HepG2 (cell line): ENCODE results near the gene NUDT13. TPM values are rescaled to one million over a fixed set of nuclear protein-coding genes. Genes with fewer than 3 reads are reported as not detected.

ENCODE experiments used
- AGO2 ChIP-seq: fragments of 200-400 bp; formaldehyde crosslinking; optimal IDR thresholded peaks from 2 replicates; pipeline ENCODE3; 2017; ENCODE audit warnings: mild to moderate bottlenecking, low read depth, low read length, moderate library complexity
- CAMTA2 ChIP-seq: sonication (generic); formaldehyde crosslinking; IDR thresholded peaks from 2 replicates; pipeline ENCODE4 v1.4.0; 2020; ENCODE audit warnings: mild to moderate bottlenecking, missing genetic modification reagents, borderline replicate concordance
- FOXA1 ChIP-seq, 2 experiments: fragments of 450-650 bp in 1 of 2; sonication (generic) in 1 of 2; formaldehyde crosslinking in 1 of 2; IDR thresholded peaks; 2 replicates each; pipeline versions ENCODE4 v1.4.0 to v1.6.1; 2016 to 2020; ENCODE audit warnings: missing genetic modification reagents in 1 of 2
- MBD4 ChIP-seq: IDR thresholded peaks from 2 replicates; pipeline ENCODE4 v1.6.1; 2012; ENCODE audit warnings: low read length, inconsistent platforms, borderline replicate concordance
- MXD4 ChIP-seq: IDR thresholded peaks from 2 replicates; pipeline ENCODE4 v1.6.1; 2016; ENCODE audit warnings: mild to moderate bottlenecking, missing biosample characterization, missing genetic modification reagents
- MYPOP ChIP-seq: sonication (generic); formaldehyde crosslinking; IDR thresholded peaks from 2 replicates; pipeline ENCODE4 v1.8.1; 2023; ENCODE audit warnings: mild to moderate bottlenecking, moderate library complexity, missing genetic modification reagents
- PRPF4 ChIP-seq: fragments of 200-400 bp; formaldehyde crosslinking; IDR thresholded peaks from 2 replicates; pipeline ENCODE4 v1.6.1; 2016; ENCODE audit warnings: low read length, low read depth; ENCODE audit not compliant: poor library complexity, severe bottlenecking
- RELA ChIP-seq: sonication (generic); formaldehyde crosslinking; IDR thresholded peaks from 2 replicates; pipeline ENCODE4 v1.4.0; 2020; ENCODE audit warnings: missing genetic modification reagents
- RFX3 ChIP-seq: IDR thresholded peaks from 2 replicates; pipeline ENCODE4 v1.6.1; 2016; ENCODE audit warnings: missing biosample characterization, missing genetic modification reagents
- SNAI1 ChIP-seq: sonication (generic); formaldehyde crosslinking; IDR thresholded peaks from 2 replicates; pipeline ENCODE4 v1.5.0; 2020; ENCODE audit warnings: mild to moderate bottlenecking, missing genetic modification reagents, borderline replicate concordance
- SRY ChIP-seq: sonication (generic); formaldehyde crosslinking; IDR thresholded peaks from 2 replicates; pipeline ENCODE4 v1.8.0; 2022; ENCODE audit warnings: mild to moderate bottlenecking, missing genetic modification reagents
- TIGD3 ChIP-seq: sonication (generic); formaldehyde crosslinking; IDR thresholded peaks from 2 replicates; pipeline ENCODE4 v1.5.1; 2020; ENCODE audit warnings: mild to moderate bottlenecking, missing genetic modification reagents, borderline replicate concordance
- ZFP62 ChIP-seq: sonication (generic); formaldehyde crosslinking; IDR thresholded peaks from 2 replicates; pipeline ENCODE4 v1.4.0; 2020; ENCODE audit warnings: missing genetic modification reagents
- ZNF235 ChIP-seq: sonication (generic); formaldehyde crosslinking; IDR thresholded peaks from 2 replicates; pipeline ENCODE4 v1.8.1; 2023; ENCODE audit warnings: mild to moderate bottlenecking, missing genetic modification reagents, borderline replicate concordance
- ZNF569 ChIP-seq: sonication (generic); formaldehyde crosslinking; IDR thresholded peaks from 2 replicates; pipeline ENCODE4 v1.5.0; 2020; ENCODE audit warnings: mild to moderate bottlenecking, missing genetic modification reagents, moderate library complexity, borderline replicate concordance
- ZNF574 ChIP-seq: sonication (generic); formaldehyde crosslinking; IDR thresholded peaks from 2 replicates; pipeline ENCODE4 v1.4.0; 2020; ENCODE audit warnings: missing genetic modification reagents
- ZNF589 ChIP-seq: sonication (generic); formaldehyde crosslinking; conservative IDR thresholded peaks from 2 replicates; pipeline ENCODE4 v1.8.0; 2022; ENCODE audit warnings: mild to moderate bottlenecking, moderate library complexity, missing genetic modification reagents
- ZNF670 ChIP-seq: sonication (generic); formaldehyde crosslinking; IDR thresholded peaks from 2 replicates; pipeline ENCODE4 v1.8.0; 2022; ENCODE audit warnings: mild to moderate bottlenecking, missing genetic modification reagents, borderline replicate concordance
- ZNF672 ChIP-seq: sonication (generic); formaldehyde crosslinking; IDR thresholded peaks from 2 replicates; pipeline ENCODE4 v1.8.1; 2022; ENCODE audit warnings: missing genetic modification reagents
- ZNF781 ChIP-seq: sonication (generic); formaldehyde crosslinking; IDR thresholded peaks from 2 replicates; pipeline ENCODE4 v1.5.1; 2020; ENCODE audit warnings: borderline replicate concordance, mild to moderate bottlenecking, missing genetic modification reagents; ENCODE audit errors: not compliant biosample characterization
- ZNF816 ChIP-seq: sonication (generic); formaldehyde crosslinking; IDR thresholded peaks from 2 replicates; pipeline ENCODE4 v1.8.0; 2022; ENCODE audit warnings: missing genetic modification reagents, mild to moderate bottlenecking, borderline replicate concordance
- polyA plus RNA-seq, 8 experiments: library from polyadenylated mRNA; depleted of rRNA in 3 of 8; stranded (reverse) in 7 of 8; unstranded in 1 of 8; fragments of >200 nt; fragmentation: Illumina TruSeq in 4 of 8; extraction: Trizol in 4 of 8; gene quantifications; 2 replicates each; pipeline versions ENCODE4 v1.2.1 to v1.2.3, GENCODE V29; 2011 to 2016; ENCODE audit warnings: low read depth in 4 of 8, missing spikeins in 1 of 8, mixed read lengths in 1 of 8; ENCODE audit not compliant: insufficient read depth in 1 of 8
- total RNA-seq, 5 experiments: library from RNA; depleted of rRNA; stranded (reverse); fragments of >200 nt; fragmentation: Illumina TruSeq; extraction: Trizol; gene quantifications; 2 replicates each; pipeline ENCODE4 v1.2.3, GENCODE V29; 2016; ENCODE audit warnings: low read depth in 1 of 5
- TF ChIP-seq, protein P1 (sequence below): sonication (generic); formaldehyde crosslinking; conservative IDR thresholded peaks from 2 replicates; pipeline ENCODE4 v1.8.0; 2022; ENCODE audit warnings: mild to moderate bottlenecking, moderate library complexity, missing genetic modification reagents

Gene NUDT13
- total and polyA plus RNA-seq, 2 of the 13 experiments (the other 11 are each of a cell fraction or from before 2014, with no cell fraction given): 4.2 to 6.5 TPM

DNA sequence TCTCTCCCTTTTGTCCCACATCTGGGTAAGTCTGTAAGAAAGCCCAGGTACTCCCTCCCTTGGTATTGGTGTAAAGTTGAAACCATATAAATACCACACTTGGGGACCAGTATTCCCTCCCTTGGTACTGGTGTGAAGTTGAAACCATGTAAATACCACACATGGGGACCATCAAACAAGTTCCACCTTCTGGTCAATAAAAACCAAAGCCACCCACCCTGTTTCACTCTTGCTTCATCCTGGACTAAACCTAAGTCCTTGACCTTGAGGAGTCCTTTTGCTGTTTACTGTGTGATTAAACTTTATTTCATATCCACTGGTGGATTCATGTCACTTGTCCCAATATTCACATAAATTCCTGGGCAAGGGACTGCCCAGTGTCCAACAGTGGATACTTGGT is 22.0 kb upstream of the NUDT13 start (continued):
- TF ChIP-seq TIGD3 (CRISPR knock-in tag) (no peak), RELA (CRISPR knock-in tag) (peak; percentile 46; the same call in 1 of the 2 replicates), MXD4 (CRISPR knock-in tag) (no peak), ZNF569 (CRISPR knock-in tag) (no peak), SRY (CRISPR knock-in tag) (no peak), SNAI1 (CRISPR knock-in tag) (no peak), MBD4 (no peak), CAMTA2 (CRISPR knock-in tag) (no peak), PRPF4 (no peak), ZNF670 (no peak), MYPOP (no peak), ZNF235 (CRISPR knock-in tag) (no peak), FOXA1 (IDR thresholded peaks at IDR 0.05) (no peak), FOXA1 (CRISPR knock-in tag; IDR thresholded peaks at IDR 0.05) (peak; percentile 76), ZNF574 (CRISPR knock-in tag) (no peak), ZNF672 (no peak), ZNF589 (CRISPR knock-in tag) (no peak), ZNF781 (CRISPR knock-in tag) (no peak), AGO2 (no peak), ZNF816 (no peak), RFX3 (CRISPR knock-in tag) (no peak), ZFP62 (CRISPR knock-in tag) (no peak)
- TF ChIP-seq, protein P1, sequence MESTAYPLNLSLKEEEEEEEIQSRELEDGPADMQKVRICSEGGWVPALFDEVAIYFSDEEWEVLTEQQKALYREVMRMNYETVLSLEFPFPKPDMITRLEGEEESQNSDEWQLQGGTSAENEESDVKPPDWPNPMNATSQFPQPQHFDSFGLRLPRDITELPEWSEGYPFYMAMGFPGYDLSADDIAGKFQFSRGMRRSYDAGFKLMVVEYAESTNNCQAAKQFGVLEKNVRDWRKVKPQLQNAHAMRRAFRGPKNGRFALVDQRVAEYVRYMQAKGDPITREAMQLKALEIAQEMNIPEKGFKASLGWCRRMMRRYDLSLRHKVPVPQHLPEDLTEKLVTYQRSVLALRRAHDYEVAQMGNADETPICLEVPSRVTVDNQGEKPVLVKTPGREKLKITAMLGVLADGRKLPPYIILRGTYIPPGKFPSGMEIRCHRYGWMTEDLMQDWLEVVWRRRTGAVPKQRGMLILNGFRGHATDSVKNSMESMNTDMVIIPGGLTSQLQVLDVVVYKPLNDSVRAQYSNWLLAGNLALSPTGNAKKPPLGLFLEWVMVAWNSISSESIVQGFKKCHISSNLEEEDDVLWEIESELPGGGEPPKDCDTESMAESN (CRISPR knock-in tag): no peak
